Muscle of back (tissue), 11 donors: ENCODE data around the gene ZNF33A. TPM values are rescaled to one million over a fixed set of nuclear protein-coding genes. Genes with fewer than 3 reads are reported as not detected.
"Not testable (repeated sequence)": the region's sequence is repeated elsewhere in the genome, so short reads cannot be mapped to it uniquely, and the experiment has no call there.

Source experiments
- DNase-seq, 3 donors: peaks; one replicate each; pipeline versions ENCODE4 v3.0.0 to v3.0.0-alpha.2; 2013
- polyA plus RNA-seq, 10 donors: library from polyadenylated mRNA; unstranded; fragments of 120-200 nt; gene quantifications; one replicate each; pipeline ENCODE4 v1.2.1, GENCODE V29; 2013; ENCODE audit not compliant: insufficient read length in 10 of 10

The ZNF33A gene
- polyA plus RNA-seq, 10 donors, result 13.0 to 21.6 (median 17.3) TPM

DNA sequence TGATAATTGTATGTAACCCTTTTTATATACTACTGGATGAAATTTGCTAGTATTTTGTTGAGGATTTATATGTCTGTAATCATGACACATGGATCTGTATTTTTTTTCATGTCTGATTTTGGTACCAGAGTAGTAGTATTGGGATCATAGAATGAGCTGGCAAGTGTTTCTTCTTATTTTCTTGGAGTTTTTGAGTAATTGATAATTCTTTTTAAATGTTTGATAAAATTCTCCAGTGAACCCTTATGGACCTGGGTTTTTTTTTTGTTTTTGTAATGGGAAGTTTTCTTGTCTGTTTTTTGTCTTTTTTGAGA, 28.4 kb downstream of the ZNF33A start:
- DNase-seq, result no peak

DNA sequence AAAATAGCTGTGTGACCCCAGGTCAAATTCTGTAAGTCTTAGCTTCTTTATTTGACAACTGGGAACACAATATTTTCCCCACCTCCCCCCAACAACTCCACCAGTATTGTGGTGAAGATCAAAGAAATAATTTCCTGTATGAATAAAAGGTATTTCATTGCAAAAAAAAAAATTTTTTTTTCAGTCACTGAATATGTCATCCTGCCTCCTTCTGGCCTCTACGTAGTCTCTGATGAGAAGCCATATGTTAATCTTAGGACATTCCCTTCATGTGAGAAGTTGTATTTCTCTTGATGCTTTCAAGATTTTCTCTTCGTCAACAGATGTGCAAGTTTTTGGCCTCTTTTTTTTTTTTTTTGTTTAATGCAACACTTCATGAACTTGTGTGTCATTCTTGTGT, 33.0 kb downstream of the ZNF33A start:
- no peak for DNase-seq

DNA sequence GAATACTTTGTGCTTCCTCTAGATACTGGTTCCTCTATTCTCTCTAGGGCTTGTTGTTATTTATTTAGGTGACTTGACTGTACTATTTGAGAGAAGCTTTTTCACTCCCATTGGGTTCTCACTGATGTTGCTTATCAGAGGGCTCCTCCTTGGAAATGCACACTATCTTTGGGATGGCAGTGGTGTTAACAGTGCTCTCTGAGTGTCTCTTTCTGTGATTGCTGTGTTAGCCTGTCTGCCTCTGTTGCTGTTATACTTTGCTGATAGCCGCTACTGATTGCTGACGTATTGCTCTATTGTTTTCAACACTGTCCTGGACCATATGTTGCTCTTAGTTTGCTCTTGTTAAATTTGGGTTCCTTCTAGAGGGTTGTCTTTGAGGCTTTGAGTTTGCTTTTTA, 34.7 kb downstream of the ZNF33A start:
- no peak for DNase-seq

DNA sequence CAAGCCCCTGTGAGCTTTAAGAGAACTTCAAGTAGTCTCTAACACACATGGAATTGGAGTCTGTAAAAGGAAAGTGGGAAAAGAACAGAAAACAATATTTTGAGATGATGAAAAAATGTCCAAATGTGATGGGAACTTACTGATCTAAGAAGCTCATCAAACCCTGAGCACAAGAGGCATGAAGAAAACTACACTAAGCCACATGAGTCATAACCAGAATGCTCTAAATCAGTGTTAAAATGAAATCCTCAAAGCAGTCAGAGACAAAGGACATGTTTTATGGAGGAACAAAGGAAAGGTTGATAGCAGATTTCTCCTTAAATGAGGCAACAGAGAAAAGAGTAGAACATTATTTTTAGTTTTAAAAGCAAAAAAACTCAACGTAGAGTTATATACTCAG, 37.2 kb downstream of the ZNF33A start:
- DNase-seq, result no peak

DNA sequence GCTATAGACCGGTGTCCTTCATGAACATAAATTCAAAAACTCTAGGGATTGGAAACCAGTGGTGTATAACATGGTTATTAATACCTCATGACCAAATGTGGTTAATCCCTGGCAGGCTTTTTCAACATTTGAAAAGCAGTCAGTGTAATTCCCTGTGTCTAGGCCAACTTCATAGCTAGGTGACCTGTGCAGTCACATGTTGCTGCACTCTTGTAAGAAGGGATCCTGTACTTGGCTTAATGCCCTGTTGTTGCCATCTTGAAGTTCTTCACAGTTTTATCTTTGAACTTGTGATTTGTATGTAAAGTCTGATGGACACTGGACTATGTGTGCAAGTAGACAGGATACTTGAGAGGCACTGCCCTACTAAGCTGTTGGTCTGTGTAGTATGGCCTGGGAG, 39.7 kb downstream of the ZNF33A start:
- DNase-seq, result no peak

DNA sequence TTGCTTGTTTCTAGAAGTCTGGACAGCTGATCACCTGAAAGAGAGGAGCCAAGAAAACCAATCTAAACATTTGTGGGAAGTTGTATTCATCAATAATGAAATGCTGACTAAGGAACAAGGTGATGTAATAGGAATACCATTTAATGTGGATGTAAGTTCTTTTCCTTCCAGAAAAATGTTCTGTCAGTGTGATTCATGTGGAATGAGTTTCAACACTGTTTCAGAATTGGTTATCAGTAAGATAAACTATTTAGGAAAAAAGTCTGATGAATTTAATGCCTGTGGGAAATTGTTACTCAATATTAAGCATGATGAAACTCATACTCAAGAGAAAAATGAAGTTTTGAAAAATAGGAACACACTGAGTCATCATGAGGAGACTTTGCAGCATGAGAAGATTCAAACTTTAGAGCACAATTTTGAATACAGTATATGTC, 43.9 kb downstream of the ZNF33A start:
- peak in 1 of 3 donors; percentile 20 for DNase-seq

DNA sequence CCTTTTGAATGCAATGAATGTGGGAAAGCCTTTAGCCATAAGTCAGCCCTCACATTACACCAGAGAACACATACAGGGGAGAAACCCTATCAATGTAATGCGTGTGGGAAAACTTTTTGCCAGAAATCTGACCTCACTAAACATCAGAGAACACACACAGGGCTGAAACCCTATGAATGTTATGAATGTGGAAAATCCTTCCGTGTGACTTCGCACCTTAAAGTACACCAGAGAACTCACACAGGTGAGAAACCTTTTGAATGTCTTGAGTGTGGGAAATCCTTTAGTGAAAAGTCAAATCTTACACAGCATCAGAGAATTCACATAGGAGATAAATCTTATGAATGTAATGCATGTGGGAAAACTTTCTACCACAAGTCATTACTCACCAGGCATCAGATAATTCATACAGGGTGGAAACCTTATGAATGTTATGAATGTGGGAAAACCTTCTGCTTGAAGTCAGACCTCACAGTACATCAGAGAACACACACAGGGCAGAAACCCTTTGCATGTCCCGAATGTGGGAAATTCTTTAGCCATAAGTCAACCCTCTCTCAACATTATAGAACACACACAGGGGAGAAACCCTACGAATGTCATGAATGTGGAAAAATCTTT, 44.9 kb downstream of the ZNF33A start:
- not testable (repeated sequence) for DNase-seq

DNA sequence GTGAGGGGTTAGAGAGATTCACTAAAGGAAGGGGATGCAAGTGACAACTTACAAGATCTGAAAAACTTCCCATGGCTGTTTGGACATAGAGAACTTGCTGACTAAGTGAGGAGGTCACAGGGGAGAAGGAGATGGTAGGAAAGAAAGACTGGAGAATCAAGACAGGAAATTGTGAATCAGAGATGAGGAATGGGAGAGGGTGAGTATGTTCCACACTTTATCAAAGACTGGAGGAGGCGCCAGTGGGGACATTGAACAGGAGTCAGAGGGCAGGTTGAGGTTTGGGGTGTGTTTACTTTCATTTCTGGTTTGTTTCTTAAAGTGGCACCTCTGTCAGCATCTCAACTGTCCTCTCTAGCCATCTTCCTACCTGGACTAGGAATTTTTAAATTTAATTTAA, 59.2 kb downstream of the ZNF33A start:
- peak in 1 of 3 donors; percentile 10 for DNase-seq

DNA sequence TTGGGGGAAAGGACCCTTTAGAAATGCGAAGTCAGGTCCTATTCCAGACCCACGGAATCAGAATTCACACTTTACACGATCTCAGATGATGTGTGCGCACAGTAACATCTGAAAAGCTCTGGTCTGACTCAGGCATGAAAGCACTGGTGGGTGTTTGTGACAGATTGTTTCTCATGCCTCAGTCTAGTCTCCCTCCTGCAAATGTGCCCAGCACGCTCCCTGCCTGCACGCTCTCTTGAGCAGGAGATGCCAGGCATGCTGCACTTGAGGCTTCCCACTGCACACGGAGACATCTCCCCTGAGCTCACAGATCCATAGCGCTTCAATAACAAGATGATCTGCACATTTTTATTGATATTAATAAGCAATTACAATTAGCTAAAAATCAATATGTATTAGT, 60.0 kb downstream of the ZNF33A start:
- DNase-seq, result no peak

DNA sequence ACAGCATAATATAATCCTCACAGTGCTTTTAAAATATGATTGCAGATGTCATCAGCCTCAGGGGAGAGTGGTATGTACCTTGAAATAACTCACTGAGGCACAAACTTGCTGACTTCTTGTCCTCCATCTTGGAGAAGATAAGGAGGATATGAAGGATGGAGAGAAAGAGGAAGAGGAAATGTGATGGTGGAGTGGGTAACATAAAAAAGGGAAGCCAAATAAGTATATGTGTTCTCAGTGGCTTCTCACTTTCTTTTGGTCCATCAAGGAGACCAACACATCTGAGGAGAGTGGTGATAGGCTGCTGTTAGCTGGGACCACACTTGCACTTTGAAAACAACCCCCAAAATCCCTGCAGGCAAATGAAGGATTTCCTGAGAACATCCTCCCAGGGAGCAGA, 62.1 kb downstream of the ZNF33A start:
- no peak for DNase-seq

DNA sequence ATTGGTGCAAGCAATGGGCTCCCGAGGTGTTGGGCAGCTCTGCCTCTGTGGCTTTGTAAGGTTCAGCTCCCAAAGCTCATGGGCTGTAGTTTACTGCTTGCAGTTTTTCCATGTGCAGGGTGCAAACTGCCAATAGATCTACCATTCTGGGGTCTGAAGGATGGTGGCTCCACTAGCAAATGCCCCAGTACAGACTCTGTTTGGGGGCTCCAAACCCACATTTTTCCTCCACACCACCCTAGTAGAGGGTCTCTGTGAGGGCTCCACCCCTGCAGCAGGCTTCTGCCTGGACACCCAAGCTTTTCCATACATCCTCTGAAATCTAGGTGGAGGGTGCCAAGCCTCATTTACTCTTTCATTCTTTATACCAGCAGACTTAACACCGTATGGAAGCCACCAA, 66.2 kb downstream of the ZNF33A start:
- no peak for DNase-seq

DNA sequence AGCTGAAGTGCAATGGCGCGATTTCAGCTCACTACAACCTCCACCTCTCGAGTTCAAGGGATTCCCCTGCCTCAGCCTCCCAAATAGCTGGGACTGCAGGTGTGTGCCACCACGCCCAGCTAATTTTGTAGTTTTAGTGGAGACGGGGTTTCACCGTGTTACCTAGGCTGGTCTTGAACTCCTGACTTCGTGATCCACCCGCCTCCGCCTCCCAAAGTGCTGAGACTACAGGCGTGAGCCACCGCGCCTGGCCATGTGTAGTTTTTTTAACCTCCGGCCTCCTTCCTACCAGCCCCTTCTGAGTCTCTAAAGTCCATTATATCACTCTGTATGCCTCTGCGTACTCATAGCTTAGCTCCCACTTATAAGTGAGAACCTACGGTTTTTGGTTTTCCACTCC, 82.8 kb downstream of the ZNF33A start:
- not testable (repeated sequence) for DNase-seq

DNA sequence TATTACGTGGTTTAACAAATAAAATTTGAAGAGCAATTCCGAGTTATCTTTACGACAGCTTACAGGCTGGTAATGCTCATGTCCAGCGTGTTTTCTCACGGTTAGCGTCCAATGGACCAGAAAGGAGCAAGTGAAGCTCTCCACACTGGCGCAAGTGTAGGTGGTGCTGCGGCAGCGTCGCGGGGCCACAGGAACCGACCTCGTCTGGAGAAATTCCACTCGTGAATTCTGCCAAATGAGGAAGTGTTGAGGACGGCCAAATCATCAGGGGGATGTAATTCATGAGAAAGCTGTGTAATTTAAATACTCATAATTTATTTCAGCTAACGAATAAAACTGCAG, 83.3 kb downstream of the ZNF33A start:
- DNase-seq, result no peak

DNA sequence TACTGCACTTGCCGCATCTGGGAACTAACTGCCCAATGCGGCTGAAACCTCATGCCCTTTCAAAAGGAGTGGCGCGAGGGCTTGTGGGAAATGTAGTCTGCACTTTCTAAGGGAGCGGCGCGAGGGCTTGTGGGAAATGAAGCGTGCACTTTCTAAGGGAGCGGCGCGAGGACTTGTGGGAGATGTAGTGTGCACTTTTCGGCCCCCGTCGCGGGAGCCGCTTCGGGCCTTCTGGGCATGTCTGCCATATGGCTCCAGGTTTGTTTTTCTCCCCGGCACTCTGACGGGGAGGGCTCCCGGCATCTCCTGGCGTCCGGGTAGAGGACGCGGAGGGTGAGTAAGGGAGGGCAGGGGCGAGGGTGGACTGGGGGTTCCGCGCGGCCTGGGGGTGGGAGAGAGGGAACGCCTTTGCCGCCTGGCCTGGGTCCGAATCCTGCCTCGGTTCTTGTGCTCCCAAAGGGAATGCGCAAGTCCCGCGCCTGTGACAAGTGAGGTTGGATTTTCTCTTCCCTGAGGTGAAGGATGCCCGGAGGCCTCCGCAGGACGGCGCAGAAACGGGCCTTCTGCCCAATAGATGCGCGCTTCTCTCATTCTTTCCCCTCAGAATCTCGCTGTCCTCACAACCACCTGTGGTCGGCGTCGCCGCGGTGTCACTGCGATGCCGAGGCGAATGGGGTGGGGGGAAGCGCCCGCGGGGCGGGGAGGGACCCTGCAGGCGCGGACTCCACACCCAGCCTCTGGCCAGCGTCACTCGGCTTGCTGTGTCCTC, 83.9 kb downstream of the ZNF33A start, which contains the start of gene ZNF37A:
TSS of gene ZNF37A (plus strand) at position 180 of the 769 bp plus-strand sequence. CDS start 2,281 bp downstream, outside the sequence.
- DNase-seq, result peak; percentile 94 to 98 (median 96)

DNA sequence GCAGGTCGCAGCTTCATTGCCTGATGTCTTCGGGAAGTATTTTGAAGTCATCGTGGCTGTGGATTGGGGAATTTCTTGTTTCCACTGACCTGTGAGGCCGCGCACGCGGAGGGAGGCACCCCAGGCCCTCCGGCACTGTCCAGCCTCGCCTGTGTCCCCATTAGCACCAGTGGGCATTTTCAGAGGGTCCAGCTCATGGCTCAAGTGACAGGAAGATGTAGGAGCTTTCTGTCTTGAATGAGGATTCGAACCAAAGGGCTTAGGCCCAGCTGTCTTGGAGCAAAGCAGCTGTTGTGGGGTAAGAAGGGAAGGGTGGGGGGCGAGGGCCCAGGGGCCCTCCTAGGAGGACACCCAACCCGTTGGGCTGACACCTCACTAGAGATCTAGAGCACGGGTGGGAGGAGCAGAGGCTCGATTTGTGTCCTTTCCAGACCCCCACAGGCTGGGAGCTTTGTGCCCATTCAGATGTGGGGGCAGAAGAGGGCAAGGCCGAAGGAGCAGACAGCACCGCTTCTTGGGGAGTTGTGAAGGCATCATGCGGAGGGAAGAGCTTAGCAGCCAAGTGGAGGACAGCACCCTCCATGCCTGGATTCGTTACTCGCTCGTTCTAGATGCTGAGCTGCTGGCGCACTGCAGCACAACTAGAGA, 84.6 kb downstream of the ZNF33A start:
- DNase-seq, result no peak

DNA sequence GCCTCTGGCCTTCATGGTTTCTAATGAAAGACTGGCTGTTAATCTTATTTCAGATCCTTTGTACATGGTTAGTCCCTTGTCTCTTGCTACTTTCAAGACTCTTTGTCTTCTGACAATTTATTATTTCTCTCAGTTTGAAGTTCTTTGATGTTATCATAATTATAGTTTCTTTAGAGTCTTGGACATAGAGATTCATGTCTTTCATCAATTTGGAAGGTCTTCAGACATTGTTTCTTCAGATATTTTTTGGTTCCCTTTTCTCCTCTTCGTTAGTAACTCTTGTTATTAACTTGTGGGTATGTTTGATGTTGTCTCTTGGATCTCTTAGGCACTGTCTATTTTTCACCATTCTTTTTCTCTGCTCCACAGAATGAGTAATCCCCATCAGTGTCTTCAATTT, 92.4 kb downstream of the ZNF33A start:
- DNase-seq, result no peak

DNA sequence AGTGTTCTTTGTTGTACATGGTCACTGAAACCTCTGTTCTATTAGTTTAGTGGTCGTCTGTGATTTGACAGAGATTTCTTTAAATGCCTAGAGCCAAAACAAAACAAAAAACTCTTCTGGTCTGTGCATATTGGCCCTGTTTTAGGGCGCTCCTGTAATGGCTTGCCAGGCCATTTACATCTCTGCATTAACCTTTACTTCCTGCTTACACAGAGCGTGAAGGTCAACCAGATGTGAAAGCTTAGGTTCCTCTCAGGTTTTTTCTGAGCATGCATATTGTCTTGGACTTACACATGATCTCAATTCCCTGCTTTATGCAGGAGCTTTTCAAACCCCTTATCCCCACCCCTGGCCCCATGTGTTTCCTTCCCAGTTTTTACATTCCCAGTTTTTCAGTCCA, 93.3 kb downstream of the ZNF33A start:
- no peak for DNase-seq

DNA sequence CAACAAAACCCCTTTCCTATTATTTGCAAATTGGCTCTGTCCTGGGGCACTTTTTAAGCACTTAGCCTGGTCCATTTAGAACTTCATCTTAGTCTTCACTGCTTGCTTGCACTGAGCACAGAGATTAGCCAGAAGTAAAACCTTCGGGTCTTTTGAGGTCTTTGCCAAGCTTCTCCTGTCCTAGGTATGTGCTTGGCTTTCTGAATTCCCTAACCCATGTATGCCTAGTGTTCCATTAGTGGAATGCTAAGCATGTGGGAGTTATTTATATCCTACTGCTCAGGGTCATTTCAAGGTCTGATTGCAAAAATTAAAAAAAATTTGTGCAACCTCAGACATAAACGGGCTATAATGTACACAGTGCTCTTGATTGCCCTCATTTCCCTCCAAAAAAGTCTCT, 101.7 kb downstream of the ZNF33A start:
- DNase-seq, result no peak

Other genes with a start within 250 kb of the ZNF33A start
- gene ZNF248, start 153.1 kb upstream of the ZNF33A start, polyA plus RNA-seq, result 10 to 100 TPM; 14.1 to 23.7 (median 16.9) TPM
- 10 to 100 TPM; 10.3 to 20.4 (median 13.3) TPM for gene ZNF25, start 34.0 kb upstream of the ZNF33A start, polyA plus RNA-seq
- 10 to 100 TPM in 3 of 10 donors, 1 to 10 TPM in 7; 6.1 to 10.8 (median 9.7) TPM for gene ZNF37A, start 83.7 kb downstream of the ZNF33A start, polyA plus RNA-seq